Neural progenitor cell (in vitro differentiated cells): Measurements from ENCODE around the gene COX10. TPM values are rescaled to one million over a fixed set of nuclear protein-coding genes. Genes with fewer than 3 reads are reported as not detected.
"Not testable (repeated sequence)": the region's sequence is repeated elsewhere in the genome, so short reads cannot be mapped to it uniquely, and the experiment has no call there.

Experiments
- DNase-seq: peaks from one replicate; pipeline ENCODE4 v3.0.0-alpha.2; 2016; ENCODE audit warnings: low spot score
- H2AFZ ChIP-seq: fragments of 200-600 bp; sonication (generic); replicated peaks from 2 replicates; pipeline ENCODE4 v1.6.1; 2016; ENCODE audit warnings: antibody characterized with exemption
- H3F3A ChIP-seq: fragments of 200-600 bp; sonication (generic); 2 replicates; pipeline ENCODE4 v1.6.1; 2016; ENCODE audit warnings: antibody characterized with exemption, low read depth
- H3K27ac ChIP-seq: fragments of 200-600 bp; sonication (generic); 2 replicates; pipeline ENCODE4 v1.5.1; 2016; ENCODE audit warnings: mild to moderate bottlenecking
- H3K27me3 ChIP-seq: fragments of 200-600 bp; sonication (generic); 2 replicates; pipeline ENCODE4 v1.6.1; 2016; ENCODE audit warnings: mild to moderate bottlenecking, moderate library complexity
- H3K36me3 ChIP-seq: fragments of 200-600 bp; sonication (generic); 2 replicates; pipeline ENCODE4 v1.5.1; 2016
- H3K4me1 ChIP-seq: fragments of 200-600 bp; sonication (generic); 2 replicates; pipeline ENCODE4 v1.6.1; 2016; ENCODE audit warnings: mixed run types
- H3K4me2 ChIP-seq: fragments of 200-600 bp; sonication (generic); 2 replicates; pipeline ENCODE4 v1.6.1; 2016
- H3K4me3 ChIP-seq: fragments of 200-600 bp; sonication (generic); 2 replicates; pipeline ENCODE4 v1.5.1; 2016
- H3K79me2 ChIP-seq: fragments of 200-600 bp; sonication (generic); 2 replicates; pipeline ENCODE4 v1.6.1; 2016; ENCODE audit warnings: low read depth
- H3K9ac ChIP-seq: fragments of 200-600 bp; sonication (generic); 2 replicates; pipeline ENCODE4 v1.6.1; 2016
- H3K9me3 ChIP-seq: fragments of 200-600 bp; sonication (generic); 2 replicates; pipeline ENCODE4 v1.5.1; 2016; ENCODE audit warnings: low read depth
- H4K20me1 ChIP-seq: fragments of 200-600 bp; sonication (generic); 2 replicates; pipeline ENCODE4 v1.6.1; 2016; ENCODE audit warnings: low read depth
- H3K27ac Mint-ChIP-seq: 3 replicates; pipeline ENCODE4 v1.8.0; 2021; ENCODE audit warnings: mixed read lengths
- H3K27me3 Mint-ChIP-seq: 2 replicates; pipeline ENCODE4 v1.8.0; 2022; ENCODE audit warnings: low read depth, mild to moderate bottlenecking, inconsistent platforms, moderate library complexity, mixed read lengths; ENCODE audit not compliant: insufficient read depth
- H3K36me3 Mint-ChIP-seq: 3 replicates; pipeline ENCODE4 v1.8.0; 2021; ENCODE audit warnings: mixed read lengths
- H3K4me1 Mint-ChIP-seq: 3 replicates; pipeline ENCODE4 v1.8.0; 2021; ENCODE audit warnings: mixed read lengths
- H3K4me3 Mint-ChIP-seq: 3 replicates; pipeline ENCODE4 v1.8.0; 2021; ENCODE audit warnings: mild to moderate bottlenecking, moderate library complexity, mixed read lengths
- H3K9me3 Mint-ChIP-seq: 3 replicates; pipeline ENCODE4 v1.8.0; 2020; ENCODE audit warnings: mixed read lengths
- CTCF ChIP-seq: fragments of 200-600 bp; sonication (generic); IDR thresholded peaks from 2 replicates; pipeline ENCODE4 v1.5.1; 2017; ENCODE audit warnings: antibody characterized with exemption, mild to moderate bottlenecking
- EZH2 ChIP-seq: fragments of 200-600 bp; sonication (generic); IDR thresholded peaks from 2 replicates; pipeline ENCODE4 v1.6.1; 2017; ENCODE audit warnings: antibody characterized with exemption, mild to moderate bottlenecking, moderate library complexity
- EZH2phosphoT487 ChIP-seq: fragments of 200-600 bp; sonication (generic); IDR thresholded peaks from 2 replicates; pipeline ENCODE4 v1.6.1; 2017; ENCODE audit warnings: antibody characterized with exemption
- total RNA-seq: library from RNA; depleted of rRNA; stranded (reverse); fragments of >200 nt; gene quantifications from 2 replicates; pipeline ENCODE4 v1.2.3, GENCODE V29; 2015; ENCODE audit warnings: low replicate concordance

Gene COX10
- 18.0 and 29.1 TPM in 2 replicates for total RNA-seq

DNA sequence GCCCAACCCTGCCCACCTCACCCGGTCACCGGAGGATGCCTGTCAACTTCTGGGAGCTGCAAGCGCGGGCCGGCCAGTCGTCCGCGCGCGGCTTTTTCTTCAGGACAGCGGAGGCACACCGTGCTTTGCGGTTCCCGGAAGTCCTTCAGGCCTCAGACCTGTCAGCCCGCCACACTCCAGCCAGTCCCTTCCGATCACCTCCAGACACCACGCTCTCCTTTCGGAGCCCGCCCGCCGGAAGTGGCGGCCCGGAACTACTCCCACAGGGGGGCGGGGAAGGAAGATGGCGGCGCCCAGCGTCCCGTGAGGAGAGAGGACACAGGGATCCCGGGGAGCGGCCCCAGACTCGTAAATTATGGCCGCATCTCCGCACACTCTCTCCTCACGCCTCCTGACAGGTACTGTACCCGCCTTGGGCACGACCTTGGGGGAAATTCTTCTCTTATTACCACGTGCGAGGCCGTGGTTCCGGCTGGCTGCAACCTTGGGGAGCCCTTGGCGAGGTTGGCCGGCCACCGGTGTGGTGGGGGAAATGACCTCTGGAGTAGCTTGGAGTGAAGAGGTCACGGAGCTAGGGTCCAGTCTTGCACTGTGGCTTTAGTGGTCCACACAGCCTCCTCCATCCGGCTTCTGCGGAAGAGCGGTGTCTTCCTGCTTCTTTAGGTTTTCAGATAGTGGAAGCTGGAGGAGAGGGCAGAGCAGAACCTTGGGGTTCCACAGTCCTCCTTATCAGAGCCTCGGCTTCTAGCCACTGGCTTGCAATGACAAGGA is at the start of gene COX10:
Gene COX10, plus strand, starts transcription at position 254 of the 771 bp plus-strand sequence. Its CDS starts 102 bp downstream, at position 356.
- Histone ChIP-seq H3K4me3 (peak within 1 kb of the TSS; percentile 95), H3K36me3 (peaks cover 4% of the 10 kb centered on the region), H2AFZ (peak within 1 kb of the TSS; percentile 99), H3K9me3 (no peaks in the 10 kb centered on the region), H3K27ac (no peak within 1 kb of the TSS), H3F3A (no peaks in the 10 kb centered on the region), H3K4me2 (peak within 1 kb of the TSS; percentile 98), H3K9ac (peak within 1 kb of the TSS; percentile 92), H3K4me1 (peaks cover 6% of the 10 kb centered on the region), H4K20me1 (no peaks in the 10 kb centered on the region), H3K27me3 (no peaks in the 10 kb centered on the region), H3K79me2 (peaks cover 63% of the 10 kb centered on the region)
- Mint-ChIP-seq H3K4me1 (peaks cover 15% of the 10 kb centered on the region), H3K27me3 (no peaks in the 10 kb centered on the region), H3K36me3 (peaks cover 11% of the 10 kb centered on the region), H3K27ac (peak within 1 kb of the TSS; percentile 65), H3K4me3 (peak within 1 kb of the TSS; percentile 96), H3K9me3 (no peaks in the 10 kb centered on the region)
- TF ChIP-seq CTCF (no peak), EZH2 (peak; percentile 14), EZH2phosphoT487 (no peak)
- DNase-seq = peak; percentile 93

- not testable (repeated sequence) for H3K36me3 Mint-ChIP-seq, H3K27ac Mint-ChIP-seq
These were observed 47.5 kb upstream of the COX10 start for GRCh38 chr17:14021651-14022294.

DNA sequence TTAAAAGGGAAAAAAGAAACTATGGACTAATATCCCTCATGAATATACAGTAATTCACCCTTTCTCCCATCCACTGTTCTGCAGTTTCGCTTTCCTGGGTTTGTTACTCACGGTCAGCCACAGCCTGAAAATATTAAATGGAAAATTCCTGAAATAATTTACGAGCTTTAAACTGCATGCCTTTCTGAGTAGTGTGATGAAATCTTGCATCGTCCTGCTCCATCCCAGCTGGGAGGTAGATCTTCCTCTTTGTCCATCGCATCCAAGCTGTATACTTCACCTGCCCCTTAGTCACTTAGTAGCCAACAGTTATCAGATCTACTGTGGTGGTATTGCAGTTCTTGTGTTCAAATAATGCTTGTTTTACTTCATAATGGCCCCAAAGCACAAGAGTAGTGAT is 39.5 kb upstream of the COX10 start:
- not testable (repeated sequence) for H3K4me1 ChIP-seq, H3K9me3 Mint-ChIP-seq, H3K4me3 ChIP-seq, H3K27me3 Mint-ChIP-seq, H3K4me2 ChIP-seq, DNase-seq, H3K4me3 Mint-ChIP-seq, H3K9ac ChIP-seq, H2AFZ ChIP-seq, H4K20me1 ChIP-seq, H3K4me1 Mint-ChIP-seq, H3K9me3 ChIP-seq, H3K27ac Mint-ChIP-seq, H3K36me3 ChIP-seq, H3F3A ChIP-seq, H3K79me2 ChIP-seq, H3K27me3 ChIP-seq, H3K27ac ChIP-seq
- H3K36me3 Mint-ChIP-seq = peaks cover 16% of the 10 kb centered on the region

More at GRCh38 chr17:14021651-14022294, 47.5 kb upstream of the COX10 start:
- not testable (repeated sequence) for H4K20me1 ChIP-seq, H2AFZ ChIP-seq, H3K4me1 ChIP-seq, H3K9me3 ChIP-seq, H3K27me3 Mint-ChIP-seq, H3F3A ChIP-seq, DNase-seq, H3K27me3 ChIP-seq, H3K27ac ChIP-seq, H3K4me1 Mint-ChIP-seq, H3K4me2 ChIP-seq, H3K4me3 Mint-ChIP-seq, H3K79me2 ChIP-seq, H3K9me3 Mint-ChIP-seq, H3K36me3 ChIP-seq, H3K9ac ChIP-seq, H3K4me3 ChIP-seq

DNA sequence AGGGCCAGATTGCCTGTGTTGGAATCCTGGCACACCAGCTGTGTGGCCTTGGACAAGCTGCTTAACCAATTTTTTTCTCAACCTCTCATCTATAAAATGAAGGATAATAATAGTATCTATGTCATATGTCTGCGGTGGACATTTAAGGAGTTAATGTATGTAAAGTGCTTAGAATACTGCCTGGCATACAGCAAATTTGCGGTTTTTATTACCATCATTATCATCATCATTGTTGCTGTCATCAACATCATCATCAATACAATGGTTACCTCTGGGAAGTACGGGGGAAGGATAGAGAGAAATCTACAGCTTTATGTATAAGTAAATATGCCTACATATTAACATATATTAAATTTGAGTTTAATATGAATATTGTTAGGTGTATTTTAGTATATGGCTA is 37.1 kb upstream of the COX10 start:
- Mint-ChIP-seq H3K9me3 (no peaks in the 10 kb centered on the region), H3K27me3 (no peaks in the 10 kb centered on the region), H3K4me1 (no peaks in the 10 kb centered on the region), H3K4me3 (no peak overlapping the region), H3K27ac (no peak overlapping the region), H3K36me3 (peaks cover 19% of the 10 kb centered on the region)
- Histone ChIP-seq H3K4me3 (no peak overlapping the region), H3K36me3 (no peaks in the 10 kb centered on the region), H3K79me2 (no peaks in the 10 kb centered on the region), H3K27me3 (no peaks in the 10 kb centered on the region), H3K9ac (no peak overlapping the region), H2AFZ (no peak overlapping the region), H3K9me3 (no peaks in the 10 kb centered on the region), H3K4me2 (no peak overlapping the region), H4K20me1 (no peaks in the 10 kb centered on the region), H3K4me1 (no peaks in the 10 kb centered on the region), H3K27ac (no peak overlapping the region), H3F3A (no peaks in the 10 kb centered on the region)
- no peak for DNase-seq
- TF ChIP-seq EZH2phosphoT487 (no peak), EZH2 (no peak), CTCF (no peak)
